ENCODE data around the gene FLCN. TPM values are rescaled to one million over a fixed set of nuclear protein-coding genes. Genes with fewer than 3 reads are reported as not detected.

Gene FLCN
- total and polyA plus RNA-seq, 10 of the 15 experiments (the other 5 are each of a cell fraction or from before 2014, with no cell fraction given) = 1.1 to 24.7 (median 10.4) TPM

GRCh38 chr17:17232303-17232621 lies 4.7 kb downstream of the FLCN start:
- H3K79me2 ChIP-seq (ENCODE audit: control insufficient read depth, insufficient read depth, low read length) = peaks cover 20% of the 10 kb centered on the region
- H3K4me2 ChIP-seq (ENCODE audit: control insufficient read depth, insufficient read depth) = no peak overlapping the region
- DNase-seq (ENCODE audit: low read depth, low spot score) (no peak), ATAC-seq (no peak), FAIRE-seq (no peak)
- H3K4me3 ChIP-seq = no peak overlapping the region
- H3K4me1 ChIP-seq (ENCODE audit: control insufficient read depth, insufficient read depth, low read length) = peaks cover 6% of the 10 kb centered on the region
- CTCF ChIA-PET = no interaction called here
- in situ Hi-C loops (cut with MboI) = no loop called here
- H2AFZ ChIP-seq (ENCODE audit: control insufficient read depth, low read depth, low read length) = no peak overlapping the region
- no peaks in the 10 kb centered on the region for H3K9me3 ChIP-seq (replicated peaks; ENCODE audit: control insufficient read depth, insufficient read depth, low read length)
- RAD21 ChIA-PET (ENCODE audit: unreplicated experiment) = no interaction called here
- H3K27ac ChIP-seq (ENCODE audit: control insufficient read depth, insufficient read depth) = no peak overlapping the region
- POLR2A ChIA-PET = no interaction called here
- H3K36me3 ChIP-seq (ENCODE audit: control insufficient read depth in 2 of 2, insufficient read depth in 2 of 2, low read length in 1 of 2) = peaks cover 5 to 19% of the 10 kb centered on the region in 2 experiments; a peak in 3 of 4 replicates
- no peaks in the 10 kb centered on the region for H4K20me1 ChIP-seq (ENCODE audit: control insufficient read depth, insufficient read depth)
- no peak overlapping the region for H3K9ac ChIP-seq (ENCODE audit: control insufficient read depth, insufficient read depth, low read length)
- WGBS (ENCODE audit: insufficient coverage, insufficient replicate concordance, low lambda C conversion rate, missing lambda C conversion rate) = 89% methylated on average over 11 of the region's 11 CpGs
- SMC1A ChIA-PET (ENCODE audit: uncharacterized antibody, unreplicated experiment) = no interaction called here
- intact Hi-C loops (cut with micrococcal nuclease; ENCODE audit: unreplicated experiment) = loop anchor here (10.0 kb wide), 1 partner anchor 227 kb away; no protein-coding TSS in a partner anchor
- BruUV-seq (replicated peaks) = no TSS peak
- H3K27me3 ChIP-seq (replicated peaks in 1 of 2; ENCODE audit: control insufficient read depth in 2 of 2, insufficient read depth in 2 of 2, low read length in 1 of 2) = no peaks in the 10 kb centered on the region
- TF ChIP-seq ZBTB33 (IDR thresholded peaks at IDR 0.05) = no peak
- no peak for TF ChIP-seq PBX3 (IDR thresholded peaks at IDR 0.05; ENCODE audit: insufficient replicate concordance, low read depth, low read length)
- no peak for TF ChIP-seq ESRRA (IDR thresholded peaks at IDR 0.05; ENCODE audit: low read length)
- no peak for TF ChIP-seq ZZZ3 (IDR thresholded peaks at IDR 0.05; ENCODE audit: control insufficient read depth, insufficient read length, low read depth)
- TF ChIP-seq REST (IDR thresholded peaks at IDR 0.05; ENCODE audit: low read depth, low read length) = no peak
- no peak for TF ChIP-seq TCF7 (IDR thresholded peaks at IDR 0.05; ENCODE audit: borderline replicate concordance)
- no peak for TF ChIP-seq RUNX3 (IDR thresholded peaks at IDR 0.05; ENCODE audit: low read length)
- TF ChIP-seq RAD51 (IDR thresholded peaks at IDR 0.05) = no peak
- no peak for TF ChIP-seq SIN3A (IDR thresholded peaks at IDR 0.05; ENCODE audit: low read depth, low read length)
- TF ChIP-seq TCF3 (IDR thresholded peaks at IDR 0.05; ENCODE audit: borderline replicate concordance, insufficient read depth, low read depth, low read length) = no peak
- TF ChIP-seq ZNF207 (IDR thresholded peaks at IDR 0.05; ENCODE audit: borderline replicate concordance) = no peak
- no peak for TF ChIP-seq STAT3 (IDR thresholded peaks at IDR 0.05; ENCODE audit: low read depth, low read length)
- TF ChIP-seq E4F1 (IDR thresholded peaks at IDR 0.05; ENCODE audit: borderline replicate concordance, partially characterized antibody) = no peak
- TF ChIP-seq BMI1 (IDR thresholded peaks at IDR 0.05; ENCODE audit: borderline replicate concordance) = no peak
- no peak for TF ChIP-seq ETV6 (conservative IDR thresholded peaks at IDR 0.05 in 1 of 2, IDR thresholded peaks at IDR 0.05 in 1 of 2; ENCODE audit: borderline replicate concordance in 1 of 2, low read depth in 1 of 2)
- TF ChIP-seq SREBF1 (IDR thresholded peaks at IDR 0.05; ENCODE audit: low read length) = no peak
- no peak for TF ChIP-seq SMAD5 (IDR thresholded peaks at IDR 0.05; ENCODE audit: low read depth)
